Panc1 (cell line): ENCODE measurements around the gene ETF1. TPM values are rescaled to one million over a fixed set of nuclear protein-coding genes. Genes with fewer than 3 reads are reported as not detected.

ENCODE experiments used
- ATAC-seq: fragments of 200-7000 bp; cut with Tn5 transposase; 2 replicates; pipeline ENCODE4 v1.9.1; 2020; ENCODE audit warnings: mild to moderate bottlenecking, moderate library complexity
- BruUV-seq: library from RNA; stranded (reverse); fragments of 400-500 nt; replicated peaks from 2 replicates; lab custom pipeline; 2021; lab: Mats Ljungman, UMichigan
- CTCF ChIA-PET: fragments of 300-600 bp; sonication (Branson Sonifier 250); formaldehyde crosslinking; loops from one replicate; lab custom pipeline; 2022; ENCODE audit warnings: antibody characterized with exemption; lab: Charles Lee
- POLR2A ChIA-PET: fragments of 300-600 bp; sonication (Branson Sonifier 250); formaldehyde crosslinking; loops from one replicate; lab custom pipeline; 2022; ENCODE audit warnings: antibody characterized with exemption; lab: Charles Lee
- DNase-seq: peaks from one replicate; pipeline ENCODE4 v3.0.0-alpha.2; 2010; ENCODE audit warnings: low read depth, low spot score
- H3K27ac ChIP-seq: 2 replicates; pipeline ENCODE4 v1.5.1; 2011; ENCODE audit warnings: mild to moderate bottlenecking, low read length, inconsistent platforms
- H3K27me3 ChIP-seq: fragments of 200-500 bp; sonication (Bioruptor generic); 2 replicates; pipeline ENCODE4 v1.6.0; 2014; ENCODE audit warnings: low read length, inconsistent platforms; ENCODE audit not compliant: control insufficient read depth, insufficient read depth
- H3K36me3 ChIP-seq: fragments of 200-500 bp; sonication (Bioruptor generic); 2 replicates; pipeline ENCODE4 v1.5.1; 2014; ENCODE audit warnings: inconsistent platforms, mild to moderate bottlenecking, low read length, moderate library complexity; ENCODE audit not compliant: control insufficient read depth, insufficient read depth
- H3K4me1 ChIP-seq: 2 replicates; pipeline ENCODE4 v1.5.1; 2011; ENCODE audit warnings: inconsistent platforms, mild to moderate bottlenecking, low read length, moderate library complexity; ENCODE audit not compliant: control insufficient read depth, insufficient read depth
- H3K4me3 ChIP-seq, 2 experiments: 2 replicates each; pipeline ENCODE4 v1.5.1; 2011 to 2012; ENCODE audit warnings: low read depth in 2 of 2, low read length in 2 of 2, mild to moderate bottlenecking in 2 of 2, inconsistent platforms in 1 of 2, moderate library complexity in 1 of 2
- H3K9me3 ChIP-seq: fragments of 200-500 bp; sonication (Bioruptor generic); 2 replicates; pipeline ENCODE4 v1.5.1; 2014; ENCODE audit warnings: low read depth, mild to moderate bottlenecking, inconsistent platforms, low read length, moderate library complexity; ENCODE audit not compliant: control insufficient read depth, insufficient read depth
- POLR2AphosphoS5 ChIP-seq: IDR thresholded peaks from 2 replicates; pipeline ENCODE4 v1.6.1; 2012; ENCODE audit warnings: mild to moderate bottlenecking, low read depth, low read length, moderate library complexity
- SIN3A ChIP-seq: IDR thresholded peaks from 2 replicates; pipeline ENCODE4 v1.6.1; 2012; ENCODE audit warnings: low read depth, mild to moderate bottlenecking, low read length, moderate library complexity, borderline replicate concordance; ENCODE audit not compliant: insufficient read depth
- TCF7L2 ChIP-seq: IDR thresholded peaks from 2 replicates; pipeline ENCODE4 v1.6.1; 2011; ENCODE audit warnings: mild to moderate bottlenecking, low read depth, low read length, inconsistent platforms
- in situ Hi-C: cut with HindIII; loops from 2 replicates; pipeline ENCODE4 v1.10.0; 2016; ENCODE audit warnings: low sequenced_read_pairs, low pct_unique_long_range_greater_than_20kb
- intact Hi-C: fragments of 100-400 bp; cut with micrococcal nuclease; formaldehyde crosslinking; loops from one replicate; pipeline ENCODE4 v1.10.0; 2022; ENCODE audit not compliant: unreplicated experiment
- total RNA-seq: library from RNA; stranded (reverse); gene quantifications from one replicate; pipeline ENCODE4 v1.2.1, GENCODE V29; 2021; ENCODE audit not compliant: unreplicated experiment
- TF ChIP-seq, protein P1 (sequence below), 2 experiments: IDR thresholded peaks; 2 replicates each; pipeline ENCODE4 v1.6.1; 2011 to 2012; ENCODE audit warnings: low read depth in 2 of 2, control low read depth in 1 of 2, low read length in 1 of 2, mild to moderate bottlenecking in 1 of 2, moderate library complexity in 1 of 2; ENCODE audit not compliant: insufficient read depth in 1 of 2
- TF ChIP-seq, protein P2 (sequence below): fragments of 450-650 bp; IDR thresholded peaks from 2 replicates; pipeline ENCODE4 v1.5.1; 2017; ENCODE audit warnings: mild to moderate bottlenecking

The ETF1 gene
- total RNA-seq, 1 experiment from 2014 or later: 168 TPM

- in situ Hi-C loops: no loop called here
Measured at GRCh38 chr5:138460032-138460693, 82.9 kb downstream of the ETF1 start.

GRCh38 chr5:138459311-138459933 is 83.6 kb downstream of the ETF1 start:
- DNase-seq (no peak), ATAC-seq (no peak)
- ChIA-PET POLR2A (no interaction called here), CTCF (interaction anchor here (0.6 kb wide), 1 partner anchor 150 kb away, joined by 6 read pairs; no protein-coding TSS in a partner anchor)
- in situ Hi-C loops (no loop called here), intact Hi-C loops (no loop called here)
- Histone ChIP-seq H3K27ac (no peak overlapping the region), H3K4me3 (no peak overlapping the region), H3K36me3 (no peaks in the 10 kb centered on the region), H3K4me1 (peaks cover 5% of the 10 kb centered on the region; the same call in 1 of the 2 replicates), H3K27me3 (no peaks in the 10 kb centered on the region), H3K9me3 (no peaks in the 10 kb centered on the region)
- no TSS peak for BruUV-seq
- TF ChIP-seq POLR2AphosphoS5 (no peak), SIN3A (no peak), TCF7L2 (no peak)
- TF ChIP-seq, protein P1, sequence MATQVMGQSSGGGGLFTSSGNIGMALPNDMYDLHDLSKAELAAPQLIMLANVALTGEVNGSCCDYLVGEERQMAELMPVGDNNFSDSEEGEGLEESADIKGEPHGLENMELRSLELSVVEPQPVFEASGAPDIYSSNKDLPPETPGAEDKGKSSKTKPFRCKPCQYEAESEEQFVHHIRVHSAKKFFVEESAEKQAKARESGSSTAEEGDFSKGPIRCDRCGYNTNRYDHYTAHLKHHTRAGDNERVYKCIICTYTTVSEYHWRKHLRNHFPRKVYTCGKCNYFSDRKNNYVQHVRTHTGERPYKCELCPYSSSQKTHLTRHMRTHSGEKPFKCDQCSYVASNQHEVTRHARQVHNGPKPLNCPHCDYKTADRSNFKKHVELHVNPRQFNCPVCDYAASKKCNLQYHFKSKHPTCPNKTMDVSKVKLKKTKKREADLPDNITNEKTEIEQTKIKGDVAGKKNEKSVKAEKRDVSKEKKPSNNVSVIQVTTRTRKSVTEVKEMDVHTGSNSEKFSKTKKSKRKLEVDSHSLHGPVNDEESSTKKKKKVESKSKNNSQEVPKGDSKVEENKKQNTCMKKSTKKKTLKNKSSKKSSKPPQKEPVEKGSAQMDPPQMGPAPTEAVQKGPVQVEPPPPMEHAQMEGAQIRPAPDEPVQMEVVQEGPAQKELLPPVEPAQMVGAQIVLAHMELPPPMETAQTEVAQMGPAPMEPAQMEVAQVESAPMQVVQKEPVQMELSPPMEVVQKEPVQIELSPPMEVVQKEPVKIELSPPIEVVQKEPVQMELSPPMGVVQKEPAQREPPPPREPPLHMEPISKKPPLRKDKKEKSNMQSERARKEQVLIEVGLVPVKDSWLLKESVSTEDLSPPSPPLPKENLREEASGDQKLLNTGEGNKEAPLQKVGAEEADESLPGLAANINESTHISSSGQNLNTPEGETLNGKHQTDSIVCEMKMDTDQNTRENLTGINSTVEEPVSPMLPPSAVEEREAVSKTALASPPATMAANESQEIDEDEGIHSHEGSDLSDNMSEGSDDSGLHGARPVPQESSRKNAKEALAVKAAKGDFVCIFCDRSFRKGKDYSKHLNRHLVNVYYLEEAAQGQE (IDR thresholded peaks at IDR 0.05; ENCODE audit: insufficient read depth in 1 of 2, low read depth in 2 of 2, low read length in 1 of 2): no peak
- TF ChIP-seq, protein P2, sequence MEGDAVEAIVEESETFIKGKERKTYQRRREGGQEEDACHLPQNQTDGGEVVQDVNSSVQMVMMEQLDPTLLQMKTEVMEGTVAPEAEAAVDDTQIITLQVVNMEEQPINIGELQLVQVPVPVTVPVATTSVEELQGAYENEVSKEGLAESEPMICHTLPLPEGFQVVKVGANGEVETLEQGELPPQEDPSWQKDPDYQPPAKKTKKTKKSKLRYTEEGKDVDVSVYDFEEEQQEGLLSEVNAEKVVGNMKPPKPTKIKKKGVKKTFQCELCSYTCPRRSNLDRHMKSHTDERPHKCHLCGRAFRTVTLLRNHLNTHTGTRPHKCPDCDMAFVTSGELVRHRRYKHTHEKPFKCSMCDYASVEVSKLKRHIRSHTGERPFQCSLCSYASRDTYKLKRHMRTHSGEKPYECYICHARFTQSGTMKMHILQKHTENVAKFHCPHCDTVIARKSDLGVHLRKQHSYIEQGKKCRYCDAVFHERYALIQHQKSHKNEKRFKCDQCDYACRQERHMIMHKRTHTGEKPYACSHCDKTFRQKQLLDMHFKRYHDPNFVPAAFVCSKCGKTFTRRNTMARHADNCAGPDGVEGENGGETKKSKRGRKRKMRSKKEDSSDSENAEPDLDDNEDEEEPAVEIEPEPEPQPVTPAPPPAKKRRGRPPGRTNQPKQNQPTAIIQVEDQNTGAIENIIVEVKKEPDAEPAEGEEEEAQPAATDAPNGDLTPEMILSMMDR: no peak

More at GRCh38 chr5:138460032-138460693, 82.9 kb downstream of the ETF1 start:
- Histone ChIP-seq H3K27me3 (no peaks in the 10 kb centered on the region), H3K27ac (no peak overlapping the region), H3K4me3 (no peak overlapping the region), H3K36me3 (no peaks in the 10 kb centered on the region), H3K4me1 (peaks cover 5% of the 10 kb centered on the region; the same call in 1 of the 2 replicates), H3K9me3 (no peaks in the 10 kb centered on the region)
- TF ChIP-seq, protein P2: no peak
- no peak for TF ChIP-seq TCF7L2
- TF ChIP-seq POLR2AphosphoS5: no peak
- no peak for TF ChIP-seq SIN3A
- TF ChIP-seq, protein P1 (IDR thresholded peaks at IDR 0.05; ENCODE audit: insufficient read depth in 1 of 2, low read depth in 2 of 2, low read length in 1 of 2): no peak
- BruUV-seq: no TSS peak
- DNase-seq (no peak), ATAC-seq (no peak)
- POLR2A ChIA-PET: no interaction called here
- intact Hi-C loops: no loop called here
- CTCF ChIA-PET: interaction anchor here (0.6 to 1.9 kb wide), 2 partner anchors 43 to 151 kb away, joined by 6 to 10 read pairs; no protein-coding TSS in a partner anchor
